BJ (cell line): ENCODE data around the gene KIF9. TPM values are rescaled to one million over a fixed set of nuclear protein-coding genes. Genes with fewer than 3 reads are reported as not detected.
A peak's percentile ranks its signal among the peaks of the same experiment; 100 is the strongest.

ENCODE experiments used
- CTCF ChIA-PET: fragments of 350-600 bp; formaldehyde crosslinking; extraction: SDS; loops from one replicate; lab custom pipeline; 2021; ENCODE audit warnings: antibody characterized with exemption, inconsistent platforms; lab: Yijun Ruan, JAX
- POLR2A ChIA-PET: fragments of 300-600 bp; sonication (Branson Sonifier 250); formaldehyde crosslinking; extraction: SDS; loops from one replicate; lab custom pipeline; 2021; ENCODE audit warnings: antibody characterized with exemption; lab: Charles Lee
- DNase-seq: peaks from one replicate; pipeline ENCODE4 v3.0.0-alpha.2; 2011; ENCODE audit warnings: low read depth
- H3K27me3 ChIP-seq: 2 replicates; pipeline ENCODE4 v1.6.0; 2011; ENCODE audit warnings: low read length; ENCODE audit not compliant: control insufficient read depth, insufficient read depth
- H3K36me3 ChIP-seq: 2 replicates; pipeline ENCODE4 v1.5.1; 2011; ENCODE audit warnings: low read length; ENCODE audit not compliant: control insufficient read depth, insufficient read depth
- H3K4me3 ChIP-seq: 2 replicates; pipeline ENCODE4 v1.5.1; 2011; ENCODE audit warnings: low read depth, mild to moderate bottlenecking, control low read depth, low read length
- CTCF ChIP-seq: IDR thresholded peaks from 2 replicates; pipeline ENCODE4 v1.5.1; 2011; ENCODE audit warnings: low read depth, mild to moderate bottlenecking, control low read depth, inconsistent platforms, low read length, moderate library complexity; ENCODE audit not compliant: insufficient read depth
- polyA minus RNA-seq: library from RNA; depleted of rRNA, polyadenylated mRNA; stranded (reverse); fragments of >200 nt; gene quantifications from 2 replicates; pipeline ENCODE4 v1.2.3, GENCODE V29; 2011; rRNA and poly(A)+ RNA removed
- polyA plus RNA-seq: library from polyadenylated mRNA; depleted of rRNA; stranded (reverse); fragments of >200 nt; gene quantifications from 2 replicates; pipeline ENCODE4 v1.2.3, GENCODE V29; 2011; rRNA removed

Gene KIF9
- polyA plus RNA-seq: 2.5 and 4.8 TPM in 2 replicates
- 0.85 and 1.3 TPM in 2 replicates for polyA minus RNA-seq

GRCh38 chr3:47282424-47283192 lies at the start of gene KIF9, which contains the start of gene KLHL18:
Gene KIF9 (minus strand): TSS chr3:47282799. CDS start chr3:47277374, 5,425 bp downstream.
Gene KLHL18 (plus strand): TSS chr3:47282944. CDS start chr3:47282966, 22 bp downstream.
- ChIA-PET POLR2A (no interaction called here), CTCF (interaction anchor here (0.6 to 1.3 kb wide), 3 partner anchors 20 to 303 kb away, joined by 3 to 5 read pairs (median 3); partner anchors contain the start of gene NBEAL2)
- Histone ChIP-seq H3K27me3 (no peaks in the 10 kb centered on the region), H3K4me3 (peak within 1 kb of the TSS; percentile 96), H3K36me3 (no peaks in the 10 kb centered on the region)
- peak; percentile 73 for DNase-seq
- TF ChIP-seq CTCF: 0 out of 2 replicates have a peak, but pooled peaks have one; percentile 4

- POLR2A ChIA-PET: no interaction called here
- H3K27me3 ChIP-seq: no peaks in the 10 kb centered on the region
- peaks cover 5% of the 10 kb centered on the region for H3K36me3 ChIP-seq
- peak; percentile 15 for DNase-seq
- no peak overlapping the region for H3K4me3 ChIP-seq
- CTCF ChIA-PET: interaction anchor here (0.6 to 2.8 kb wide), 25 partner anchors 8 to 622 kb away, joined by 3 to 21 read pairs (median 4); no protein-coding TSS in a partner anchor
- peak; percentile 77 for TF ChIP-seq CTCF
These were observed 41.8 kb upstream of the KIF9 start for GRCh38 chr3:47324278-47324865.

- CTCF ChIA-PET: interaction anchor here (0.7 to 2.8 kb wide), 25 partner anchors 8 to 621 kb away, joined by 3 to 21 read pairs (median 4); no protein-coding TSS in a partner anchor
- DNase-seq: no peak
- POLR2A ChIA-PET: no interaction called here
These were observed 41.1 kb upstream of the KIF9 start for GRCh38 chr3:47323431-47324277.

GRCh38 chr3:47319956-47320355 lies 37.4 kb upstream of the KIF9 start:
- Histone ChIP-seq H3K4me3 (no peak overlapping the region), H3K36me3 (peaks cover 5% of the 10 kb centered on the region; the same call in 1 of the 2 replicates), H3K27me3 (no peaks in the 10 kb centered on the region)
- no peak for TF ChIP-seq CTCF
- ChIA-PET POLR2A (no interaction called here), CTCF (interaction anchor here (0.7 to 1.3 kb wide), 4 partner anchors 13 to 701 kb away, joined by 3 to 6 read pairs (median 3); no protein-coding TSS in a partner anchor)
- DNase-seq: no peak

More at GRCh38 chr3:47323431-47324277, 41.1 kb upstream of the KIF9 start:
- Histone ChIP-seq H3K4me3 (no peak overlapping the region), H3K27me3 (no peaks in the 10 kb centered on the region), H3K36me3 (peaks cover 5% of the 10 kb centered on the region)
- no peak for TF ChIP-seq CTCF
